Activated CD8-positive, alpha-beta T cell treated with anti-CD3 and anti-CD28 coated beads for 36 hours (primary cell): ENCODE results near the gene RNF180. TPM values are rescaled to one million over a fixed set of nuclear protein-coding genes. Genes with fewer than 3 reads are reported as not detected.

ENCODE experiments used
- ATAC-seq: fragments of 200-7000 bp; cut with Tn5 transposase; one replicate; pipeline ENCODE4 v1.10.0; 2021; ENCODE audit warnings: mild to moderate bottlenecking, moderate library complexity
- CTCF ChIA-PET: fragments of 350-600 bp; sonication (Branson Sonifier 250); formaldehyde crosslinking; loops from one replicate; lab custom pipeline; 2021; ENCODE audit warnings: antibody characterized with exemption; lab: Charles Lee
- POLR2A ChIA-PET: fragments of 350-600 bp; sonication (Branson Sonifier 250); formaldehyde crosslinking; loops from one replicate; lab custom pipeline; 2021; ENCODE audit warnings: antibody characterized with exemption; lab: Charles Lee
- DNase-seq: peaks from one replicate; pipeline ENCODE4 v3.0.0-alpha.2; 2020
- H3K27ac Mint-ChIP-seq: one replicate; pipeline ENCODE4 v1.8.0; 2021; ENCODE audit warnings: mild to moderate bottlenecking, mixed read lengths
- H3K27me3 Mint-ChIP-seq: one replicate; pipeline ENCODE4 v1.8.0; 2021; ENCODE audit warnings: mixed read lengths
- H3K36me3 Mint-ChIP-seq: one replicate; pipeline ENCODE4 v1.8.0; 2021; ENCODE audit warnings: low read depth, mixed read lengths
- H3K4me1 Mint-ChIP-seq: one replicate; pipeline ENCODE4 v1.8.0; 2021; ENCODE audit warnings: low read depth, mixed read lengths
- H3K4me3 Mint-ChIP-seq: one replicate; pipeline ENCODE4 v1.8.0; 2021; ENCODE audit warnings: mild to moderate bottlenecking, moderate library complexity, mixed read lengths
- H3K9me3 Mint-ChIP-seq: one replicate; pipeline ENCODE4 v1.8.0; 2021; ENCODE audit warnings: mixed read lengths
- intact Hi-C: fragments of 100-400 bp; cut with micrococcal nuclease; formaldehyde crosslinking; loops from one replicate; pipeline ENCODE4 v1.10.0; 2022
- total RNA-seq, 2 experiments: library from RNA; stranded (reverse); gene quantifications; one replicate each; pipeline ENCODE4 v1.2.3, GENCODE V29; 2021
- TF ChIP-seq, protein P1 (sequence below): fragments of 200-600 bp; IDR thresholded peaks from one replicate; pipeline ENCODE4 v1.8.0; 2022; ENCODE audit warnings: antibody characterized with exemption, mild to moderate bottlenecking

Gene RNF180, protein sequence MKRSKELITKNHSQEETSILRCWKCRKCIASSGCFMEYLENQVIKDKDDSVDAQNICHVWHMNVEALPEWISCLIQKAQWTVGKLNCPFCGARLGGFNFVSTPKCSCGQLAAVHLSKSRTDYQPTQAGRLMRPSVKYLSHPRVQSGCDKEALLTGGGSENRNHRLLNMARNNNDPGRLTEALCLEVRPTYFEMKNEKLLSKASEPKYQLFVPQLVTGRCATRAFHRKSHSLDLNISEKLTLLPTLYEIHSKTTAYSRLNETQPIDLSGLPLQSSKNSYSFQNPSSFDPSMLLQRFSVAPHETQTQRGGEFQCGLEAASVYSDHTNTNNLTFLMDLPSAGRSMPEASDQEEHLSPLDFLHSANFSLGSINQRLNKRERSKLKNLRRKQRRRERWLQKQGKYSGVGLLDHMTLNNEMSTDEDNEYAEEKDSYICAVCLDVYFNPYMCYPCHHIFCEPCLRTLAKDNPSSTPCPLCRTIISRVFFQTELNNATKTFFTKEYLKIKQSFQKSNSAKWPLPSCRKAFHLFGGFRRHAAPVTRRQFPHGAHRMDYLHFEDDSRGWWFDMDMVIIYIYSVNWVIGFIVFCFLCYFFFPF
- total RNA-seq = not detected

DNA sequence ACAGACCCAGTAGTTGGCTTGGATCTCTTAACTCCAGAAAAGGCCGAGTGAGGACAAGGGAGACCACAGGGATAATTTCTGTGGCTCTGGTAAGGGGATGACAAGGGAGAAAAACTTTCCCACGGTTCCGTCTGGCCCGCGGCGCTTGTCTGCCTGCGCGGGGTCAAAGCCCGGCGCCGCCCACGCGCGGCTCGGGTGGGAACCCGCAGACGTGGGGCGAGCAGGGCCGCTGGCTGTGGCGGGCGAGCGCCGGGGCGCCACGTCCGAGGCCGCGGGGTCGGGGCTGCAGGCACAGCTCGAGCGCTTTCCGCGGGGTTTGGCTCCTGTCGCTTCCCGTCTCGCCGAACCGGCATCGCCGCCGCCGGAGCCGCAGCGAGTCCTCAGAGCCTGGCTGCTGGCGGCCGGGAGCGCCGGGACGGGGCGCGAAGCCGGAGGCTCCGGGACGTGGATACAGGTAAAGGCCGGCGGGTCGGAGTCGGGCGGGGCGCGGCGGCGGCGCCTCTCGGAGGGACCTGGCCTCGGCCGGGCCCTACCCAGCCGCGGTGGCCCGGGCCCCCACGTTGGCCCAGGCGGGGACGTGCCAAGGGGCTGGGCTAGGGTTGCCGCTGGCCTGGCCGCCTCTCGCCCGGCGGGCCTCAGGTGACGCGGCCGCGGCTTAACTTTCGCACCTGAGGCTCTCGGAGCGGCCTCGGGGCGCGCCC is at the start of gene RNF180:
RNF180 (plus strand) TSS at position 344 of the 701 bp plus-strand sequence. CDS start 34,965 bp downstream, outside the sequence.
- Mint-ChIP-seq H3K4me1 (peaks cover 3% of the 10 kb centered on the region), H3K36me3 (peaks cover 2% of the 10 kb centered on the region), H3K27me3 (peaks cover 31% of the 10 kb centered on the region), H3K9me3 (no peaks in the 10 kb centered on the region), H3K27ac (no peak within 1 kb of the TSS), H3K4me3 (no peak within 1 kb of the TSS)
- TF ChIP-seq, protein P1, sequence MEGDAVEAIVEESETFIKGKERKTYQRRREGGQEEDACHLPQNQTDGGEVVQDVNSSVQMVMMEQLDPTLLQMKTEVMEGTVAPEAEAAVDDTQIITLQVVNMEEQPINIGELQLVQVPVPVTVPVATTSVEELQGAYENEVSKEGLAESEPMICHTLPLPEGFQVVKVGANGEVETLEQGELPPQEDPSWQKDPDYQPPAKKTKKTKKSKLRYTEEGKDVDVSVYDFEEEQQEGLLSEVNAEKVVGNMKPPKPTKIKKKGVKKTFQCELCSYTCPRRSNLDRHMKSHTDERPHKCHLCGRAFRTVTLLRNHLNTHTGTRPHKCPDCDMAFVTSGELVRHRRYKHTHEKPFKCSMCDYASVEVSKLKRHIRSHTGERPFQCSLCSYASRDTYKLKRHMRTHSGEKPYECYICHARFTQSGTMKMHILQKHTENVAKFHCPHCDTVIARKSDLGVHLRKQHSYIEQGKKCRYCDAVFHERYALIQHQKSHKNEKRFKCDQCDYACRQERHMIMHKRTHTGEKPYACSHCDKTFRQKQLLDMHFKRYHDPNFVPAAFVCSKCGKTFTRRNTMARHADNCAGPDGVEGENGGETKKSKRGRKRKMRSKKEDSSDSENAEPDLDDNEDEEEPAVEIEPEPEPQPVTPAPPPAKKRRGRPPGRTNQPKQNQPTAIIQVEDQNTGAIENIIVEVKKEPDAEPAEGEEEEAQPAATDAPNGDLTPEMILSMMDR = no peak
- intact Hi-C loops = no loop called here
- CTCF ChIA-PET = no interaction called here
- peak; percentile 5 for DNase-seq
- POLR2A ChIA-PET = no interaction called here
- peak; percentile 30 for ATAC-seq

DNA sequence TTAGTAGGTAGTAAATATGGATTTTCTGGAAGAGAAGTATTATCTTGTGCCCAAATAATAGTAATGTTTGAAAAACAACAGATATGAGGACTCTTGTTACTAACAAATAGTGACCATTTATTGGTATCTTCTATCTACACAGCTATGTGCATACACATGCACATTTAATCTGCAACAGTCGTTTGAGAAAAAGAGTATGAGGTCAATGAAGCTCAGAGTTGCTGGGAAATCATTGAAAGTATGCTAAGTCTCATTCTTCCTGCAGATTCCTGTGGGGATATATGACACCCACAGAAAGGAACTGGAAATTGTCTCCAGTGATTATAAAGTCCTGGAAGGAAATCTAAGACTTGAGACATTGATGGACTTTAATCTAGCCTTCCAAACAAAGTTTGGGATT is 40.1 kb upstream of the RNF180 start:
- intact Hi-C loops = no loop called here
- ChIA-PET POLR2A (no interaction called here), CTCF (no interaction called here)
- no peaks in the 10 kb centered on the region for H3K4me1 Mint-ChIP-seq
- DNase-seq (no peak), ATAC-seq (no peak)
- H3K27me3 Mint-ChIP-seq = no peaks in the 10 kb centered on the region
- TF ChIP-seq, protein P1 = no peak
- no peaks in the 10 kb centered on the region for H3K9me3 Mint-ChIP-seq
- H3K36me3 Mint-ChIP-seq = no peaks in the 10 kb centered on the region
- H3K27ac Mint-ChIP-seq = no peak overlapping the region
- no peak overlapping the region for H3K4me3 Mint-ChIP-seq

GRCh38 chr5:64126202-64126741 is 39.4 kb upstream of the RNF180 start:
- H3K4me3 Mint-ChIP-seq = no peak overlapping the region
- ATAC-seq = no peak
- TF ChIP-seq, protein P1 = no peak
- ChIA-PET POLR2A (no interaction called here), CTCF (no interaction called here)
- no peaks in the 10 kb centered on the region for H3K36me3 Mint-ChIP-seq
- no peaks in the 10 kb centered on the region for H3K27me3 Mint-ChIP-seq
- DNase-seq = no peak
- intact Hi-C loops = no loop called here
- no peaks in the 10 kb centered on the region for H3K9me3 Mint-ChIP-seq
- no peak overlapping the region for H3K27ac Mint-ChIP-seq
- no peaks in the 10 kb centered on the region for H3K4me1 Mint-ChIP-seq

DNA sequence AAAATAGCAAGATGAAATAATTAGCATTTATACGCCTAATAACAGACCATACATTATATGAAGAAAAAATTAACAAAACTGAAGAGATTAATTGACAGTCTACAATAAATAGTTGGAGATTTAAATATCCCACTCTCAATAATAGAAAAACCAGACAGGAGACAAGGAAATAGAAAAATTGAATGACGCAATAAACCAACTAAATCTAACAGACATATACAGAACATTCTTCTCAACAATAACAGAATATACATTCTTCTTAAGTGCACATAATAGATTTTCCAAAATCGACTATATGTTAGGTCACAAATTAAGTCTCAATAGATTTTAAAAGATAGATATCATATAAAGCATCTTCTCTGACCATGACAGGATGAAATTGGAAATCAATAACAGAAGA is 25.6 kb upstream of the RNF180 start:
- Mint-ChIP-seq H3K4me3 (no peak overlapping the region), H3K4me1 (no peaks in the 10 kb centered on the region), H3K27ac (no peak overlapping the region), H3K36me3 (no peaks in the 10 kb centered on the region), H3K27me3 (no peaks in the 10 kb centered on the region), H3K9me3 (peaks cover 4% of the 10 kb centered on the region)
- no peak for DNase-seq
- ChIA-PET CTCF (no interaction called here), POLR2A (no interaction called here)
- intact Hi-C loops = no loop called here
- TF ChIP-seq, protein P1 = no peak
- ATAC-seq = no peak
